AG10803 (cell line): ENCODE results near the gene STARD3.

ENCODE experiments used
- DNase-seq: peaks from one replicate; pipeline ENCODE4 v3.0.0; 2010; ENCODE audit warnings: low read depth
- H3K4me3 ChIP-seq: 2 replicates; pipeline ENCODE4 v1.5.1; 2011; ENCODE audit warnings: mild to moderate bottlenecking, low read length, control low read depth
- TF ChIP-seq, protein P1 (sequence below): conservative IDR thresholded peaks from 2 replicates; pipeline ENCODE4 v1.5.1; 2011; ENCODE audit warnings: mild to moderate bottlenecking, low read length, control low read depth, inconsistent platforms

STARD3 gene

GRCh38 chr17:39655105-39655504, 18.2 kb downstream of the STARD3 start:
- DNase-seq: no peak
- TF ChIP-seq, protein P1, sequence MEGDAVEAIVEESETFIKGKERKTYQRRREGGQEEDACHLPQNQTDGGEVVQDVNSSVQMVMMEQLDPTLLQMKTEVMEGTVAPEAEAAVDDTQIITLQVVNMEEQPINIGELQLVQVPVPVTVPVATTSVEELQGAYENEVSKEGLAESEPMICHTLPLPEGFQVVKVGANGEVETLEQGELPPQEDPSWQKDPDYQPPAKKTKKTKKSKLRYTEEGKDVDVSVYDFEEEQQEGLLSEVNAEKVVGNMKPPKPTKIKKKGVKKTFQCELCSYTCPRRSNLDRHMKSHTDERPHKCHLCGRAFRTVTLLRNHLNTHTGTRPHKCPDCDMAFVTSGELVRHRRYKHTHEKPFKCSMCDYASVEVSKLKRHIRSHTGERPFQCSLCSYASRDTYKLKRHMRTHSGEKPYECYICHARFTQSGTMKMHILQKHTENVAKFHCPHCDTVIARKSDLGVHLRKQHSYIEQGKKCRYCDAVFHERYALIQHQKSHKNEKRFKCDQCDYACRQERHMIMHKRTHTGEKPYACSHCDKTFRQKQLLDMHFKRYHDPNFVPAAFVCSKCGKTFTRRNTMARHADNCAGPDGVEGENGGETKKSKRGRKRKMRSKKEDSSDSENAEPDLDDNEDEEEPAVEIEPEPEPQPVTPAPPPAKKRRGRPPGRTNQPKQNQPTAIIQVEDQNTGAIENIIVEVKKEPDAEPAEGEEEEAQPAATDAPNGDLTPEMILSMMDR: no peak
- H3K4me3 ChIP-seq: no peak overlapping the region

DNA sequence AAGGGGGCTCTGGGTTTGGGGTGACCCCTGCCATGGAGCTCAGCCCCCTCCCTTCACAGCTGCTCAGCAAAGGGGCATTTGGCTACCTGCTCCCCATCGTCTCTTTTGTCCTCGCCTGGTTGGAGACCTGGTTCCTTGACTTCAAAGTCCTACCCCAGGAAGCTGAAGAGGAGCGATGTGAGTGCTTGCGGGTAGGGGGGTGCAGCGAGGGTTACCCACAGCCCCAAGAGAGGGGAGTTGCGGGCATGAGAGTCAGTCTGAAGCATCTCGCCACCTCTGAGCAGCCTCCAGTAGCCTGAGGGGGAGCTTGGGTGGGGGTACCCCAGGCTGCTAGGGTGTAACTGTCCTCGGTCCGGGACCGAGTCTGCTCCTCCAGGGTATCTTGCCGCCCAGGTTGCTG, 21.4 kb downstream of the STARD3 start:
- no peak for DNase-seq
- H3K4me3 ChIP-seq: no peak overlapping the region
- TF ChIP-seq, protein P1: no peak

GRCh38 chr17:39658760-39659159, 21.8 kb downstream of the STARD3 start:
- no peak overlapping the region for H3K4me3 ChIP-seq
- TF ChIP-seq, protein P1: no peak
- no peak for DNase-seq

DNA sequence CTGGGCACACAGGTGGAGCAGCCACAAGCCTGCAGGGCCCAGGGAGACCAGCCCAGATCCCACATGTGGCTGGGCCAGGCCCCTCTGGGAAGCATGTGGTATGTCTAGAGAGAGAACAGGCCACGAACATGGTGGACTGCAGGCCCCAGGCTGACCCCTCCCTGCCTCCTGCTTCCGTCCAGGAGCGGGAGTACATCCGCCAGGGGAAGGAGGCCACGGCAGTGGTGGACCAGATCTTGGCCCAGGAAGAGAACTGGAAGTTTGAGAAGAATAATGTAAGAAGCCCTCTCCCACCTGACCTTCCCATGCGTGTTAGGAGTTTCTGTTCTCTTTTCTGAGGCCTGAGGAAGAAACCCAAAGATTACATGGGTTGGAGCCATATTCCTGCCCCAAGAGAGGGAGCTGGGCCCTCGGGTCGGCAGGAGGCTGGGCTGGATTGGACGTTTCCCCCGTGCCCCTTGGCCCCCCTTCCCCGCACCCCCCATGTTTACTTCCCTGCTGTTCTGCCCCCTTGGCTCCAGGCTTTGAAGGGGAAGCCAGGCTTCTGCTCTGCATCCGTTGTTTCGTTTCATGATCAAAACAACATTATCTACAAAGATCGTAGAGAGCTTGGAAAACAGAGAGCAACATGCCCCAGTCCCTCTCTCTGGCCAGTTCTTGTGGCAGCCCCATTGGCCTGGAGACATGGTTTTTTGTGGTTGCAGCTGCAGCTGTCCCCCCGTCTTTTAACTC, 22.5 kb downstream of the STARD3 start:
- no peak overlapping the region for H3K4me3 ChIP-seq
- no peak for DNase-seq
- TF ChIP-seq, protein P1: no peak

DNA sequence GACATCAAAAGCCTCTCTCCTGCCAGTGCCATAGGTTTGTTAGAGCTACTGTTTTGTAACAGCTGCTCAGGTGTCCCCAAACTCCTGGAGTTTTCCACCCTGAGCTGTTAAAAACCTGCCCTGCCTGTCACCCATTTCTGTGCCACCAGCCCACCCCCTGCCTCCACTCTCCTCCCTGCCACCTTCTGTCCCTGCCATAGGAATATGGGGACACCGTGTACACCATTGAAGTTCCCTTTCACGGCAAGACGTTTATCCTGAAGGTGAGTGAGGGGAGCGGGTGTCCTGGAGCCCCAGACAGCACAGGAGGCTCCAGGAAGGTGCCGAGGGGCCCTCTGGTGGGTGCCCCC, 23.0 kb downstream of the STARD3 start:
- TF ChIP-seq, protein P1: no peak
- DNase-seq: no peak
- no peak overlapping the region for H3K4me3 ChIP-seq

DNA sequence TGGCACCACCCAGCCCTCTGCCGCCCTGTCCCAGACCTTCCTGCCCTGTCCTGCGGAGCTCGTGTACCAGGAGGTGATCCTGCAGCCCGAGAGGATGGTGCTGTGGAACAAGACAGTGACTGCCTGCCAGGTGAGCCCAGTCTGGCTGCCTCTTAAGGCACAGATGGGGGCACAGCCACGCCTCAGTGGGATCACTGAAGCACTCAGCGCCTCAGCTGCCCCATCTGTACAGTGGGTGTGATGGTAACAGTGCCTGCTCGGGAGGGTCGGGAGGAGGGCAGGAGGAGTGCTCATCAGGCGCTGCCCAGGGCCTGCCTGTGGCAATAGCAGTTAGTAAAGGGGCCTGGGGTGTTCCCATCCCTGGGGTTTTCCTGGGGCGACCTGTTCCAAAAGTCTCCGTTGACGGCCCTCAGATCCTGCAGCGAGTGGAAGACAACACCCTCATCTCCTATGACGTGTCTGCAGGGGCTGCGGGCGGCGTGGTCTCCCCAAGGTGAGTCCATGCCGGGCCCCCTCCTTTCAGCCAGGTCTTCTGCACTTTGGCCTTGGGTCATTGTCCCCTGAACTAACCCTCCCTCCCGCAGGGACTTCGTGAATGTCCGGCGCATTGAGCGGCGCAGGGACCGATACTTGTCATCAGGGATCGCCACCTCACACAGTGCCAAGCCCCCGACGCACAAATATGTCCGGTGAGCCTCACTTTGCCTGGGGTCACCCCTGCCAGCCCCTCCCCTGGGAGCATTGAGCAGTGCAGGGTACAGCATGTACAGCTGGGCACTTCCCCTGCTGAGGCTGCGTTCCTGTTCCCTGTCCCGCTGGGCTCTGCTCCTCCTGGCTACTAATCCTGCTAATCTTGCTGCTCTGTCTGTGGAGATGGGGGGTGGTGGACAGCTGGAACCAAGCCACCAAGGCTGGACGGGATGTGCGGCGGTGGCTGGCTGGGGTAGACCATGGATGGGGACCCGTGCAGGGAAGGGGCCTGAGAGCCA, 23.7 kb downstream of the STARD3 start:
- TF ChIP-seq, protein P1: no peak
- DNase-seq: no peak
- no peak overlapping the region for H3K4me3 ChIP-seq
